ENCODE measurements around the gene HIGD1B. TPM values are rescaled to one million over a fixed set of nuclear protein-coding genes. Genes with fewer than 3 reads are reported as not detected.

Gene HIGD1B
- 1 to 10 TPM in 1 of 2 donors, not detected in 1; 9.6 TPM for total RNA-seq

- 60 to 82% methylated on average over 1 to 2 of the region's 2 CpGs for WGBS, 2 donors
- Histone ChIP-seq H3K4me1 (no peaks in the 10 kb centered on the region), H3K27me3 (no peaks in the 10 kb centered on the region), H3K36me3 (replicated peaks in 1 of 2; ENCODE audit: insufficient read depth in 1 of 2, low read depth in 2 of 2) (peaks cover 0 to 6% of the 10 kb centered on the region in 2 donors), H3K27ac (no peak within 1 kb of the TSS), H3K9me3 (no peaks in the 10 kb centered on the region), H3K4me3 (no peak within 1 kb of the TSS)
- ATAC-seq = no peak
- no peak for DNase-seq
- intact Hi-C loops (cut with DNase I) = no loop called here
- TF ChIP-seq POLR2A (IDR thresholded peaks at IDR 0.05) (no peak), CTCF (IDR thresholded peaks at IDR 0.05) (no peak)
Observed at GRCh38 chr17:44847586-44847985, at the start of gene HIGD1B. HIGD1B (plus strand) TSS chr17:44847883; CDS start chr17:44848153, 270 bp downstream.

- DNase-seq (no peak), ATAC-seq (no peak)
- no peaks in the 10 kb centered on the region for H3K9me3 ChIP-seq
- H3K36me3 ChIP-seq (replicated peaks in 1 of 2; ENCODE audit: insufficient read depth in 1 of 2, low read depth in 2 of 2) = no peaks in the 10 kb centered on the region
- no peaks in the 10 kb centered on the region for H3K27me3 ChIP-seq
- H3K4me3 ChIP-seq = no peak overlapping the region
- H3K4me1 ChIP-seq = no peaks in the 10 kb centered on the region
- WGBS, 2 donors = 49 to 57% methylated on average over 2 of the region's 2 CpGs
- no peak overlapping the region for H3K27ac ChIP-seq
- TF ChIP-seq POLR2A (IDR thresholded peaks at IDR 0.05) (no peak), CTCF (IDR thresholded peaks at IDR 0.05) (no peak)
- intact Hi-C loops (cut with DNase I) = no loop called here
Observed at GRCh38 chr17:44798356-44798755, 49.3 kb upstream of the HIGD1B start.

GRCh38 chr17:44801880-44802279 lies 45.8 kb upstream of the HIGD1B start:
- H3K27me3 ChIP-seq = no peaks in the 10 kb centered on the region
- no peak overlapping the region for H3K27ac ChIP-seq
- H3K4me3 ChIP-seq = no peak overlapping the region
- DNase-seq (no peak), ATAC-seq (no peak)
- TF ChIP-seq CTCF (IDR thresholded peaks at IDR 0.05) (no peak), POLR2A (IDR thresholded peaks at IDR 0.05) (no peak)
- intact Hi-C loops (cut with DNase I) = no loop called here
- WGBS, 2 donors = 86 to 94% methylated on average over 5 of the region's 5 CpGs
- no peaks in the 10 kb centered on the region for H3K36me3 ChIP-seq (replicated peaks in 1 of 2; ENCODE audit: insufficient read depth in 1 of 2, low read depth in 2 of 2)
- H3K9me3 ChIP-seq = no peaks in the 10 kb centered on the region
- no peaks in the 10 kb centered on the region for H3K4me1 ChIP-seq

- Histone ChIP-seq H3K27ac (no peak overlapping the region), H3K27me3 (no peaks in the 10 kb centered on the region), H3K9me3 (no peaks in the 10 kb centered on the region), H3K4me3 (no peak overlapping the region), H3K4me1 (no peaks in the 10 kb centered on the region), H3K36me3 (replicated peaks in 1 of 2; ENCODE audit: insufficient read depth in 1 of 2, low read depth in 2 of 2) (no peaks in the 10 kb centered on the region)
- intact Hi-C loops (cut with DNase I) = no loop called here
- TF ChIP-seq CTCF (IDR thresholded peaks at IDR 0.05) = no peak
- TF ChIP-seq POLR2A (IDR thresholded peaks at IDR 0.05) = no peak
- ATAC-seq (no peak), DNase-seq (no peak)
- WGBS, 2 donors = 70 to 72% methylated on average over 10 of the region's 10 CpGs
Observed at GRCh38 chr17:44804302-44805089, 43.2 kb upstream of the HIGD1B start.

Data from body of pancreas (tissue), 4 donors.